ENCODE measurements around the gene RNF224. TPM values are rescaled to one million over a fixed set of nuclear protein-coding genes. Genes with fewer than 3 reads are reported as not detected.

Gene RNF224
- total RNA-seq, 1 donor from 2014 or later = not detected

DNA sequence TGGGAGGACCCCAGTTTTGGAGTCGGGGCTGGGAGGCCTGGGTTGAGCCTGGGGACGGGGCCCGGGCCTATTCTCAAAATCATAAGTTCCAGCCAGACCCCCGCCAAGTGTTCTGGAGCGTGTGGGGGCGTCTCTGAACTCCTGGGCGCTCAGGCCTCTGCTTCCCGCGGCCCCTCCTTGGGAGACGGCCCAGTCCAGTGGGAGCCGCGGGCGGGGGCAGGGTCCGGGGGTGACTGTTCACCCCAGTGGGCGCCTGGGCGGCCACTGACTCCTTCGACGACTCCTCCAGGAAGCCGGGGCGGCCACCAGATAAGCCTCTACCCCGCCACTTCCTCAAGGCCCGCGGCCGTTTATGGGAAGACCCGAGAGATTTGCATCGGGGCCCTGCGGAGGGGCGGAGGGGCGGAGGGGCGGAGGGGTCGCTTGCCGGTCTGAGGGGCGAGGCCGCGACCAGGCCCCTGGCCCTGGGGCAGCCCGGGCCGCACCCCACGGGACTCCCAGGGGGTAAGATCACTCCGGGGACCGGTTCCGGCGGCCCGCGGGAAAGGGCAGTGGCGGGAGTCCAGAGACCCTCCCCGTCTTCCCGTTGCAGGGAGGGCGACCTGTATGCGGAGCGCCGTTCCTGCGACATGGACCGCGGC lies 50.9 kb downstream of the RNF224 start:
- TF ChIP-seq, protein P1, sequence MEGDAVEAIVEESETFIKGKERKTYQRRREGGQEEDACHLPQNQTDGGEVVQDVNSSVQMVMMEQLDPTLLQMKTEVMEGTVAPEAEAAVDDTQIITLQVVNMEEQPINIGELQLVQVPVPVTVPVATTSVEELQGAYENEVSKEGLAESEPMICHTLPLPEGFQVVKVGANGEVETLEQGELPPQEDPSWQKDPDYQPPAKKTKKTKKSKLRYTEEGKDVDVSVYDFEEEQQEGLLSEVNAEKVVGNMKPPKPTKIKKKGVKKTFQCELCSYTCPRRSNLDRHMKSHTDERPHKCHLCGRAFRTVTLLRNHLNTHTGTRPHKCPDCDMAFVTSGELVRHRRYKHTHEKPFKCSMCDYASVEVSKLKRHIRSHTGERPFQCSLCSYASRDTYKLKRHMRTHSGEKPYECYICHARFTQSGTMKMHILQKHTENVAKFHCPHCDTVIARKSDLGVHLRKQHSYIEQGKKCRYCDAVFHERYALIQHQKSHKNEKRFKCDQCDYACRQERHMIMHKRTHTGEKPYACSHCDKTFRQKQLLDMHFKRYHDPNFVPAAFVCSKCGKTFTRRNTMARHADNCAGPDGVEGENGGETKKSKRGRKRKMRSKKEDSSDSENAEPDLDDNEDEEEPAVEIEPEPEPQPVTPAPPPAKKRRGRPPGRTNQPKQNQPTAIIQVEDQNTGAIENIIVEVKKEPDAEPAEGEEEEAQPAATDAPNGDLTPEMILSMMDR (IDR thresholded peaks at IDR 0.05; ENCODE audit: insufficient read depth, low read length, poor library complexity, severe bottlenecking) = no peak
- peaks cover 1% of the 10 kb centered on the region for H3K36me3 ChIP-seq (ENCODE audit: control insufficient read depth, insufficient read depth, low read length)
- H3K4me3 ChIP-seq (ENCODE audit: low read depth, low read length) = peak overlapping the region; percentile 61

More for the DNA sequence above, 50.9 kb downstream of the RNF224 start:
- DNase-seq (ENCODE audit: low read depth) = no peak
- no peaks in the 10 kb centered on the region for H3K27me3 ChIP-seq (ENCODE audit: control insufficient read depth, insufficient read depth, low read length)

Other genes with a start within 250 kb of the RNF224 start
- 2.0 and 3.8 TPM in 2 replicates for gene PTGDS, start 250.0 kb upstream of the RNF224 start, total RNA-seq
- not detected in 2 replicates for gene LCNL1, start 244.5 kb upstream of the RNF224 start, total RNA-seq
- gene PAXX, start 235.1 kb upstream of the RNF224 start, total RNA-seq = 42.2 and 46.8 TPM in 2 replicates
- 0.75 TPM in 1 of 2 replicates, not detected in the other for gene CLIC3, start 230.9 kb upstream of the RNF224 start, total RNA-seq
- 5.3 and 15.4 TPM in 2 replicates for gene ABCA2, start 199.3 kb upstream of the RNF224 start, total RNA-seq
- gene FUT7, start 195.4 kb upstream of the RNF224 start, total RNA-seq = not detected in 2 replicates
- 58.3 and 76.1 TPM in 2 replicates for gene NPDC1, start 181.3 kb upstream of the RNF224 start, total RNA-seq
- 0.21 TPM in 1 of 2 replicates, not detected in the other for gene ENTPD2, start 173.4 kb upstream of the RNF224 start, total RNA-seq
- 5.3 and 5.8 TPM in 2 replicates for gene SAPCD2, start 156.9 kb upstream of the RNF224 start, total RNA-seq
- gene UAP1L1, start 150.0 kb upstream of the RNF224 start, total RNA-seq = 9.7 and 11.7 TPM in 2 replicates
- 76.8 and 80.3 TPM in 2 replicates for gene MAN1B1, start 140.5 kb upstream of the RNF224 start, total RNA-seq
- gene DPP7, start 112.8 kb upstream of the RNF224 start, total RNA-seq = 116 and 137 TPM in 2 replicates
- gene GRIN1, start 88.3 kb upstream of the RNF224 start, total RNA-seq = 0.04 TPM in 1 of 2 replicates, not detected in the other
- gene LRRC26, start 57.5 kb upstream of the RNF224 start, total RNA-seq = not detected in 2 replicates
- gene TMEM210, start 55.4 kb upstream of the RNF224 start, total RNA-seq = not detected in 2 replicates
- 18.8 and 26.1 TPM in 2 replicates for gene ANAPC2, start 38.9 kb upstream of the RNF224 start, total RNA-seq
- gene SSNA1, start 38.8 kb upstream of the RNF224 start, total RNA-seq = 91.4 and 95.1 TPM in 2 replicates
- gene TPRN, start 26.8 kb upstream of the RNF224 start, total RNA-seq = 15.2 and 20.1 TPM in 2 replicates
- 39.2 and 40.3 TPM in 2 replicates for gene TMEM203, start 21.9 kb upstream of the RNF224 start, total RNA-seq
- gene NDOR1, start 21.8 kb upstream of the RNF224 start, total RNA-seq = 19.1 and 28.6 TPM in 2 replicates
- gene RNF208, start 5.3 kb upstream of the RNF224 start, total RNA-seq = 3.1 and 4.2 TPM in 2 replicates
- gene CYSRT1, start 2.3 kb upstream of the RNF224 start, total RNA-seq = 2.1 and 3.8 TPM in 2 replicates
- gene SLC34A3, start 3.4 kb downstream of the RNF224 start, total RNA-seq = 0.25 TPM in 1 of 2 replicates, not detected in the other
- 262 and 275 TPM in 2 replicates for gene TUBB4B, start 13.8 kb downstream of the RNF224 start, total RNA-seq
- not detected in 2 replicates for gene STPG3, start 23.8 kb downstream of the RNF224 start, total RNA-seq
- gene NELFB, start 27.8 kb downstream of the RNF224 start, total RNA-seq = 47.3 and 67.0 TPM in 2 replicates
- 33.5 and 50.3 TPM in 2 replicates for gene TOR4A, start 50.2 kb downstream of the RNF224 start, total RNA-seq
- 8.4 and 11.4 TPM in 2 replicates for gene NRARP, start 74.8 kb downstream of the RNF224 start, total RNA-seq
- gene EXD3, start 195.7 kb downstream of the RNF224 start, total RNA-seq = 8.6 and 13.3 TPM in 2 replicates
- gene NOXA1, start 195.9 kb downstream of the RNF224 start, total RNA-seq = 0.84 and 1.8 TPM in 2 replicates
- not detected in 2 replicates for gene ENTPD8, start 213.9 kb downstream of the RNF224 start, total RNA-seq
- gene NSMF, start 231.8 kb downstream of the RNF224 start, total RNA-seq = 52.5 and 65.5 TPM in 2 replicates

Measured in kidney epithelial cell (primary cell).